Fibroblast of upper back skin (primary cell): ENCODE measurements around the gene CDH12.

Experiments used
- DNase-seq: peaks from one replicate; pipeline ENCODE4 v3.0.0-alpha.2; 2013

Gene CDH12

DNA sequence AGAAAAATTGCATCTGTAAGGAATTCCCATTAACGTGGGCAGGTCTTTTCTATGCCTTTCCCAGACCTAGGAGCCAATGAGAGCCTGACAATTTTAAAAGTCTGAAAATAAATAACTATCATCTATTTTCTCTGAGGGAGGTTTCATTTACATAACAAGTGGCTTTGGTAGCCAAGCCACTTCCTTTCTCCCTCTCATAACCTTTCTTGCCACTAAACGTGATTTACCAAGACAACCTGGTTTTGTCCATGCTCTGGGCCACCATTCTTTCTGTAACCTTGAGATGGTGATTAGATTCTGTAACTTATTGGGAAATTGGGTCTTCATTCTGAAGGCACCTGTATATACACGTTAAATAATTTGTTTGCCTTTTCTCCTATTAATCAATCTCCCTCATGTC, 1046.9 kb downstream of the CDH12 start:
- DNase-seq, result no peak

- DNase-seq, result peak; percentile 56
Measured at GRCh38 chr5:21802869-21803490, 1050.2 kb downstream of the CDH12 start.

DNA sequence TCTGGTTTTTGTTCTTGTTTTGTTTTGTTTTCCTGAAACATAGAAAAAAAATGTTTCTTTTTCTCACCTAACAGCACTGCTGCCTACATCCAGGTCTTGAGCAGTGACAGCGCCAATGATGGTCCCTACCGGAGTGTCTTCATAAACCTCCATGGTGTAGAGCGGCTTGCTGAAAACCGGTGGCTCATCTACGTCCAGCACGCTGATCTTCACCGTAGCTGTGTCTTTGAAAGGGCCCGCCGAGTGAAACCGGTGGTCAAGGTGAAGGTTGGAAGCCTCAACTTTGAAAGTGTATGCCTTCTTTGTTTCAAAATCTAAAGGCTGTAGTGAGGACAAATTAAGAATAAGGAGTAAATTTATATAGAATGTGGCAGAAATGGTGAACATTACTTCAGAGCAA, 1051.0 kb downstream of the CDH12 start:
- no peak for DNase-seq

DNA sequence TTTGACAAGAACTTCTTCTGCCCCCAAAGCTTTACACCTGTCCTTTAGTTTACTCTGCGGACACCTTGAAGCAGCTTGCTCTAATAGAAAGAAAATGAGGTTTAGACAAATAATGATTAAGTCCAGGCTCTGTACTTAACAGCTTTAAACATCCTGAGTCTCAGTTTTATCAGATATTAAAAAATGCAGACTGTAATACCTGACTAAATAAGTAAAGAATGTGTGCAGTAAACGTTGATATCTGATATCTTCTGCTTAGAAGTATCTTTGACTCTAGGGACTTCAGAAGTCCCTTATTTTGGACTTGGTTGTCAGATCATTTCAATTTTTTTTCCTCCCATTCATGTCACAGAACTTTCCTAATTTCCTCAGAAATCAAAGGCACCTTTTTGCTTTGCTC, 1060.4 kb downstream of the CDH12 start:
- no peak for DNase-seq

DNA sequence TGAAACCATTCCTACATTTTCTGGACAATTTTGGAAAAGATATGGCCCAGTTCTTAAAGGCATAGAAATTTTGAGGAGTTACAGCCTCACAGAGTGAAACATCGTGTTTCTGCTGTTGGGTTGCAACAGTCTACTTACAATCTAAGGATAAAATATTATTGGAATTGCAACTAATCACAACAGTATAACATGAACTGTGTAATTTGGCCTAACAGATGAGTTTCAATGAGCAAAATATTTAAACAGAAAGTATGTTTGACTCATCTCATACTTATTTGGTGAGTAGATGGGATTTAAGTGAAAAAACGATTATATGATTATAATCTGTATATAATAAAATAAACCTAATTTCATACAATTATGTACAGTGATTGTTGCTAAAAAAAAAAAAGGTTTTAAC, 1061.8 kb downstream of the CDH12 start:
- DNase-seq, result peak; percentile 55

DNA sequence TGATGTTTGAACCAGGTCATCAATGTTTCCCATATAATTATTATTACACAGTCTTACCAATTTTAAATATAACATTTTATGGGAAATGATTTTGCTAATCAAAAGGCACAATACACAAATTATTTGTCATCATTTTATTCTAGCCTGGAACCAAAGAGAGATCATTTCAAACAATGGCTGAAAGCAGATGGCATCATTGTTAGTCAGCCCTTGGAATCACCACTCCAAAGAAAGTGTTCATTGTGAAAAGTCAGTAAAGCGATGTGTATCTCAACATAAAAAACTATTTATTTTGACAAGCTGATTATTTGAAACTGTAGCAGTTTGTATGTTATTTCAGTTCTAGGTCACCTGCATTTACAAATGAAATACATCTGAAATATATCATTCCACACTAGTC, 1068.7 kb downstream of the CDH12 start:
- no peak for DNase-seq

- DNase-seq, result no peak
Measured at GRCh38 chr5:21783074-21783679, 1070.0 kb downstream of the CDH12 start.

GRCh38 chr5:21776466-21776865, 1076.7 kb downstream of the CDH12 start:
- no peak for DNase-seq

GRCh38 chr5:21774801-21775200, 1078.3 kb downstream of the CDH12 start:
- DNase-seq, result peak; percentile 23

DNA sequence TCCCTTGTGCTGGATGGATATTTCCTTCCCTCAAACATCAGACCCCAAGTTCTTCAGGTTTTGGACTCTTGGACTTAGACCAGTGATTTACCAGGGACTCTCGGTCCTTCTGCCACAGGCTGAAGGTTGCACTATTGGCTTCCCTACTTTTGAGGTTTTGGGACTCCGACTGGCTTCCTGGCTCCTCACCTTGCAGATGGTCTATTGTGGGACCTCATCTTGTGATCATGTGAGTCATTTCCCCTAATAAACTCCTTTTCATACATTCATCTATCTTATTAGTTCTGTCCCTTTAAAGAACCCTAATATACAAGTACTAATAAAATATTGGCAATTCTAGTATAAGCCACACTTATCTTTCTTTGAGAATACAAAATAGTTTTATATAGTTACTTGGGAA, 1078.9 kb downstream of the CDH12 start:
- no peak for DNase-seq

DNA sequence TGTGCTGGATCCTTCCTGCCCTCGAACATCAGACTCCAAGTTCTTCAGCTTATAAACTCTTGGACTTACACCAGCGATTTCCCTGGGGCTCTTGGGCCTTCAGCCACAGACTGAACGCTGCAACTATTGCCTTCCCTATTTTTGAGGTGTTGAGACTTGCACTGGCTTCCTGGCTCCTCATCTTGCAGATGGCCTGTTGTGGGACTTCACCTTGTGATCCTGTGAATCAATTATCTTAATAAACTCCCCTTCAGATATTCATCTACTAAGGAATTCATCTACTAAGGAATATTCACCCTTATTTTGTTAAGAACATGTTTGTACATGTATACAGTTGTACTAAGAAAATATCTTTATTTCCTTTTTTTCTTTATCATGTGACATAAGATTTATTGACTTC, 1079.7 kb downstream of the CDH12 start:
- DNase-seq, result no peak

DNA sequence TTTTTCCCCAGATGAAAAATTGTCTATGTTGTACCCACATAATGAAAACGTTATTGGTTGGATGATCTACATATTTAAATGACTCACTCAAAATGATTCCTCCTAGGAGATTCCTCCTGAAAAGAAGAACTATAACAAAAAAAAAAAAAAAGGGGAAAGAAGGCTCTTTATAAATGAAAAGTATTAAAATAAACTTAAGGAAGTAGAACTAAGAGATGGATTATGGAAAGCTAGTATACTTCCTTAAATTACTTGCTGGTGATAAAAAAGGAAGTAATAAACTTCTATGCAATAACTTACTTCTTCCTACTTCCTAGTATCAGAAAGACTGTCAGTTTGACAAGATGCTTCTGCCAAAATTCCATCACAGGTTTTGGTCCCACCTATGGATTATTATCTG, 1087.7 kb downstream of the CDH12 start:
- no peak for DNase-seq

- DNase-seq, result no peak
Measured at GRCh38 chr5:21739096-21739495, 1114.0 kb downstream of the CDH12 start.

DNA sequence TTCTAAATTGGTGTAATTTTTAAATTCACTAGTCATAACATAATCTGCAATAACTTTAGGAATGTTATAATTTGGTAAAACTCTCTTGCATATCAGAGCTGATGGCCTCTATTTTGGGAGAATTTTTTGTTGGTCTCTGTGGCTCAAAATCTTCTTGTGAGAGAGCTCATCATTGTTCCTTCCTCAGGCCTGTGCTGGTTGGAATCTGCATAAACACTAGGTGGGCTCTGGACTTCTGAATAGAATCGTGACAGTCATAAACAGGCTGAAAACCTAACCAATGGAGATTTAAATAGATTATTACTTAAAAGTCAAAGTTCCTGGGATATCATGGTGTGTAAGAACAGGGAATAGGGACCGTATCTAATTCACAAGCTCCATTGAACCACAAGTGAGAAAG, 1129.6 kb downstream of the CDH12 start:
- DNase-seq, result no peak

GRCh38 chr5:21711866-21712758, 1141.0 kb downstream of the CDH12 start:
- peak; percentile 85 for DNase-seq

DNA sequence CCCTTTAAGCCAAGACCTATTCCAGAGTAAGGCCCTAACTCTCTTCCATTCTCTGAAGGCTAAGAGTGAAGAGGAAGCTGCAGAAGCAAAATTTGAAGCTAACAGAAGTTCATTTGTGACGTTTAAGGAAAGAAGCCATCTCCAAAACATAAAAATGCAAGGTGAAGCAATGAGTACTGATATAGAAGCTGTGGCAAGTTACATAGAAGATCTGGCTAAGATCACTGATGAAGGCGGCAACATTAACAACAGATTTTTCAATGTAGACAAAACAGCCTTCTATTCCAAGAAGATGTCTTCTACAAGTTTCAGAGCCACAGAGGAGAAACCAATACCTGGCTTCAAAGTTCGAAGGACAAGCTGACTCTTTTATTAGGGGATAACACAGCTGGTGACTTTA, 1143.4 kb downstream of the CDH12 start:
- no peak for DNase-seq

DNA sequence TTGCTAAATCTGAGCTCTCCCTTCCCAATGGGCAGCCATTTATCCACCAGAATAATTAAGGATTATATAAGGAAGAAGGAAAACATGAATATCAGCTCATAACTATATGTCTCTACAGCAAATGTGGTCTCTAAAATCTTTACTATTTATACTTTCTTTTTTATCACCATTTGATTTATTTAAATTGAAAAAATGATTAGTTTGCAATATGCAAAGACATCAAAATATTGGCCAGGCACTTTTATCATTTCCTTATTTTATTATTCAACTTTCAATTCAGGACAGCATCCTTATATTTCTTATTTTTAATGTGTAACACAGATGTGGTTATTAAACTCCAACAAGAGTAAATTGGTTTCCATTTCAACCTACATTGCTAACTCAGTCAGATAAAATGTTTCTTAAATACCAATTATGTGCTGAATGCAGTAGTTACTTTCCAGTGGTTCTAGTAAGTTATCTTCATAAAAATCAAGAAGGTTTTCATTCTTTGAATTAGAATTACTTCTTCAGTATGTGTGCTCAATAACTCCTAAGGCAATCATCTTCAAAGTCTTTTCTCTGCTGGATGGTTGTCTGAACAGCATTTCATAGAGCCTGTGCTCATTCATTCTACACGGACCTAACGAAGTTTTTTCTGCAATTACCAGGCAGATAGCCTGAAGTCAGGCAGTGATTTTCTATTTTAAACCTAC, 1148.0 kb downstream of the CDH12 start:
- no peak for DNase-seq

- DNase-seq, result no peak
Measured at GRCh38 chr5:21701317-21701716, 1151.8 kb downstream of the CDH12 start.
